Chondrocyte (in vitro differentiated cells): Measurements from ENCODE around the gene DNM3. TPM values are rescaled to one million over a fixed set of nuclear protein-coding genes. Genes with fewer than 3 reads are reported as not detected.

Experiments used
- DNase-seq: peaks from one replicate; pipeline ENCODE4 v3.0.0; 2021; ENCODE audit warnings: mixed read lengths, low spot score
- H3K27ac Mint-ChIP-seq: one replicate; pipeline ENCODE4 v1.8.0; 2021; ENCODE audit warnings: mild to moderate bottlenecking, moderate library complexity, mixed read lengths; ENCODE audit not compliant: unreplicated experiment
- H3K27me3 Mint-ChIP-seq: 2 replicates; pipeline ENCODE4 v1.8.0; 2021; ENCODE audit warnings: low read depth, mixed read lengths
- H3K36me3 Mint-ChIP-seq: 2 replicates; pipeline ENCODE4 v1.8.0; 2021; ENCODE audit warnings: low read depth, mixed read lengths
- H3K4me1 Mint-ChIP-seq: 2 replicates; pipeline ENCODE4 v1.8.0; 2021; ENCODE audit warnings: low read depth, mild to moderate bottlenecking, mixed read lengths
- H3K4me3 Mint-ChIP-seq: one replicate; pipeline ENCODE4 v1.8.0; 2021; ENCODE audit warnings: mild to moderate bottlenecking, moderate library complexity, mixed read lengths; ENCODE audit not compliant: unreplicated experiment
- H3K9me3 Mint-ChIP-seq: 2 replicates; pipeline ENCODE4 v1.8.0; 2021; ENCODE audit warnings: low read depth, mixed read lengths
- total RNA-seq: library from RNA; stranded (reverse); gene quantifications from 3 replicates; pipeline ENCODE4 v1.2.1, GENCODE V29; 2021
- TF ChIP-seq, protein P1 (sequence below): fragments of 200-600 bp; sonication (generic); IDR thresholded peaks from 2 replicates; pipeline ENCODE4 v1.5.0; 2021; ENCODE audit warnings: antibody characterized with exemption, mild to moderate bottlenecking, moderate library complexity

DNM3 gene
- total RNA-seq, 1 donor from 2014 or later, result 12.4 TPM

DNA sequence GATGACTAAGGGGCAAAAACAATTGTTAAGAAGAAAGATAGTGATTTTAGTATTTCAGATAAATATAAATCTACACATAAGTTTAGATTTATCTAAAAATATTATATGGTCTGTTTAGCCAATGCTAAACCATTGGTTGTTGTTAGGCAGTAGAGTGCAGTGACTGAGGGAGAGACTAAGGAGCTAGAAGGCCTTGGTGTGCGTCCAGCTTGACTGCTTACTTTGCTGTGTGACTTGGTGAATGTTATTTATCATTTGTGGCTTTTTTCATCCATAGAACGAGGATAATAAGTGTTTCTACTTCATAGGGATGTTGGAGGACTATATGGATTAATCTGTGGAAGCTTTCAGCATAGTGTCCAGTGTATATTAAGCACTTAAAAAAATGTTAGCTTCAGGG lies 314.5 kb downstream of the DNM3 start:
- no peaks in the 10 kb centered on the region for H3K9me3 Mint-ChIP-seq
- no peaks in the 10 kb centered on the region for H3K27me3 Mint-ChIP-seq
- H3K27ac Mint-ChIP-seq, result peak overlapping the region; percentile 8
- H3K4me3 Mint-ChIP-seq, result no peak overlapping the region
- TF ChIP-seq, protein P1, sequence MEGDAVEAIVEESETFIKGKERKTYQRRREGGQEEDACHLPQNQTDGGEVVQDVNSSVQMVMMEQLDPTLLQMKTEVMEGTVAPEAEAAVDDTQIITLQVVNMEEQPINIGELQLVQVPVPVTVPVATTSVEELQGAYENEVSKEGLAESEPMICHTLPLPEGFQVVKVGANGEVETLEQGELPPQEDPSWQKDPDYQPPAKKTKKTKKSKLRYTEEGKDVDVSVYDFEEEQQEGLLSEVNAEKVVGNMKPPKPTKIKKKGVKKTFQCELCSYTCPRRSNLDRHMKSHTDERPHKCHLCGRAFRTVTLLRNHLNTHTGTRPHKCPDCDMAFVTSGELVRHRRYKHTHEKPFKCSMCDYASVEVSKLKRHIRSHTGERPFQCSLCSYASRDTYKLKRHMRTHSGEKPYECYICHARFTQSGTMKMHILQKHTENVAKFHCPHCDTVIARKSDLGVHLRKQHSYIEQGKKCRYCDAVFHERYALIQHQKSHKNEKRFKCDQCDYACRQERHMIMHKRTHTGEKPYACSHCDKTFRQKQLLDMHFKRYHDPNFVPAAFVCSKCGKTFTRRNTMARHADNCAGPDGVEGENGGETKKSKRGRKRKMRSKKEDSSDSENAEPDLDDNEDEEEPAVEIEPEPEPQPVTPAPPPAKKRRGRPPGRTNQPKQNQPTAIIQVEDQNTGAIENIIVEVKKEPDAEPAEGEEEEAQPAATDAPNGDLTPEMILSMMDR, result no peak
- H3K36me3 Mint-ChIP-seq, result no peaks in the 10 kb centered on the region
- H3K4me1 Mint-ChIP-seq, result peaks cover 16% of the 10 kb centered on the region
- no peak for DNase-seq

DNA sequence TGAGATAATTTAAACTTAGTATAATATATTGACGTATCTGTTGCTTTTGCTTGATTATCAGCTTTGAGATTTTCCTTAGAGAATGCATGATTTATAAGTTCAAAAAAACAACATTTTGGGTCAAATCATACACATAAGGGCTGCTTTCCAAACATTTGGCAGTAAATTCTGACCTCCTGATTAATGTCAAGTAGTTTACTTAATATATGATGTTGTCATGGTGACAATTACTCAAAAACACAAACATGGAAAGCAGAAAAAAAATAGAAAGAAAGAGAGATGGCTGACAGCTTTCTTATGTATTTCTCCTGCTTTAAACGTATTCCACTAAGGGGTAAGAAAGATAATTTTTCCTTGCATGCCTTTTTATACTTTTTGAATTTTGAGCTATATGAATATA lies 320.9 kb downstream of the DNM3 start:
- Mint-ChIP-seq H3K9me3 (no peaks in the 10 kb centered on the region), H3K36me3 (no peaks in the 10 kb centered on the region), H3K4me1 (peaks cover 14% of the 10 kb centered on the region), H3K27me3 (no peaks in the 10 kb centered on the region), H3K27ac (no peak overlapping the region), H3K4me3 (no peak overlapping the region)
- DNase-seq, result no peak
- TF ChIP-seq, protein P1, result no peak

DNA sequence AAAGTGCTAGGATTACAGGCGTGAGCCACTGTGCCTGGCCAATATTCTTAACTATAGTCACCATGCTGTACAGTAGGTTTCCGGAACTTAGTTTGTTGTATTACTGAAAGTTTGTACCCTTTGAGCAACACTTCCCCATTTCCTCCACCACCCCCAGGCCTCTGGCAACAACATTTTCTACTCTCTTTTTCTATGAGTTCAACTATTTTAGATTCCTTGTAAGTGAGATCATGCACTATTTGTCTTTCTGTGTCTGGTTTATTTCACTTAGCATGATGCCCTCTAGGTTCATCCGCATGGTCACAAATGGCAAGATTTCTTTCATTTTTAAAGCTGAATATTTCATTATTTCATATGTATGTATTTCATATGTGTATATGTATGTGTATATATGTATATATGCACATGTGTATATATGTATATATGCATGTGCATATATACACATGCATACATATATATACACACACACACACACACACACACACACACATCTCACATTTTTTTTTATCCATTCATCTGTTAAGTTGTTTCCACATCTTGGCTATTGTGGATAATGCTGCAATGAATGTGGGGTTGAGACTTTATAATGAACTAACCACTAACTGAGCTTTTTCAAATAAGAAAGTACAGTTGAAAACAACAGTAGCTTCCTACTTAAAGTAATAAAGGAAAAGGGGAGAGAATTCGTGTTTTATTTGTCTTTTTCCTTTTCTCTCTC lies 322.4 kb downstream of the DNM3 start:
- peaks cover 20% of the 10 kb centered on the region for H3K4me1 Mint-ChIP-seq
- TF ChIP-seq, protein P1, result no peak
- H3K4me3 Mint-ChIP-seq, result no peak overlapping the region
- H3K36me3 Mint-ChIP-seq, result no peaks in the 10 kb centered on the region
- peak overlapping the region; percentile 51 for H3K27ac Mint-ChIP-seq
- H3K27me3 Mint-ChIP-seq, result no peaks in the 10 kb centered on the region
- no peak for DNase-seq
- no peaks in the 10 kb centered on the region for H3K9me3 Mint-ChIP-seq

DNA sequence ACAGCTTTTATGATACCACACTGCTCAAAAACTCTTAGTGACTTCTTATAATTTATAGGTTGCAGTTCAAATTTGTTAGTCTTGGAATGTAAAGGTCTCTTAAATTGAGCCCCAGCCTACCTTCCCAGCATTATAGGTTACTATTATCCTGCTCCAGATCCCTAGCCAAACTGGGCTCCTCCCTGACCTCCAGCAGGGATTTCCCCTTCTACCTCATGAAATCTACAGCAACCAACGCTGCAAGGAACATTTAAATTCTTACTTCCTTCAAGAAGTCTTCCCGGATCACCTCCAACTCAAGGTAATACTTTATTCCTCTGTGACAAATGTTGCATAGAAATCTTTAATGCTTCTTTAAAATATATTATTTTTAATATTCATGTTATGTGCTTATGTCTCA lies 324.1 kb downstream of the DNM3 start:
- Mint-ChIP-seq H3K27me3 (no peaks in the 10 kb centered on the region), H3K9me3 (no peaks in the 10 kb centered on the region), H3K4me1 (peaks cover 20% of the 10 kb centered on the region), H3K4me3 (no peak overlapping the region), H3K36me3 (no peaks in the 10 kb centered on the region), H3K27ac (no peak overlapping the region)
- TF ChIP-seq, protein P1, result no peak
- DNase-seq, result no peak

DNA sequence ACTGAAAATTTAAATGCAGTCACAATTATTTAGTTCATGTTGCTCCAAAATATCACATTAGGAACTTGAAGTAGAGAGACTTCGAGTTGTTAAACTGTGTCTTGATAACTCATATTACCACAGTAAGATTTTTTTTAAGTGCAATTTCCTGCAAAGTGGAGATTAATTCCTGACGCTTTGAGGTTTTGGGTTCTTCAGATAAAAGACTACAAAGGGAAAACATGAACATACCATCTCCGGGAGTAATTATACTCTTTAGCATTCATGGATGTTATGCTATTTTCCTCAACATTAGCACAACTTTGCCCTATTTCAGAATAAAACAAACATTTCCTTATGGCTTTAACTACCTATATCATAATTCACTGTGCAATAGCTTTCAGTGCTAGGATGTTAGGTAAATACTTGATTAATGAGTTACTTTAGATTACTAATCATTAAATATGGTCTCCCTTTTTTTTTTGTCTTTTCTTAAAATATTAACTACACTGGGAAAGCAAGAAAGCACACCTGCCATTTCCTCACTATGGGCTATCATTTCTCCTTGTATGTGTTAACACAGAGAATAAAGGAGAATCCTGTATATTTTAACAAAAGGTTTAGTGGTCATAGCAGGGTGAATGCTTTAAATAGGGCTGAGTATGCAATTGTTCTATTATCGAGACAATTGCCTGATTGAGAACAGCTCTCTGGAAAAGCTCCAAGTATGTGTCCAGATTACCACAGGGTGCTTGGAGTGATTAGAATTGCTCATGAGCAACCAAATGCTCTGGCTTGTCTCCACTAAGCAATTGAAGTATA lies 326.7 kb downstream of the DNM3 start:
- H3K9me3 Mint-ChIP-seq, result no peaks in the 10 kb centered on the region
- peaks cover 27% of the 10 kb centered on the region for H3K4me1 Mint-ChIP-seq
- TF ChIP-seq, protein P1, result no peak
- no peak overlapping the region for H3K27ac Mint-ChIP-seq
- no peaks in the 10 kb centered on the region for H3K36me3 Mint-ChIP-seq
- no peaks in the 10 kb centered on the region for H3K27me3 Mint-ChIP-seq
- no peak for DNase-seq
- H3K4me3 Mint-ChIP-seq, result no peak overlapping the region
